Upper lobe of left lung (tissue), 6 donors: ENCODE data around the gene TRIM52. TPM values are rescaled to one million over a fixed set of nuclear protein-coding genes. Genes with fewer than 3 reads are reported as not detected.
A peak's percentile ranks its signal among the peaks of the same experiment; 100 is the strongest.

ENCODE experiments used
- ATAC-seq, 2 donors: fragments of 200-7000 bp; cut with Tn5 transposase; one replicate each; pipeline ENCODE4 v1.9.1; 2022; ENCODE audit warnings: mild to moderate bottlenecking in 2 of 2, moderate library complexity in 2 of 2; ENCODE audit not compliant: low FRiP score in 2 of 2
- DNase-seq, 2 donors: peaks; one replicate each; pipeline ENCODE4 v3.0.0-alpha.2; 2019 to 2020
- H3K27ac ChIP-seq, 4 donors: fragments of 200-600 bp; sonication (generic); one replicate each; pipeline ENCODE4 v1.5.1; 2016 to 2019
- H3K27me3 ChIP-seq, 4 donors: fragments of 200-600 bp; sonication (generic); one replicate each; pipeline ENCODE4 v1.5.1; 2017 to 2019
- H3K36me3 ChIP-seq, 4 donors: fragments of 200-600 bp; sonication (generic); one replicate each; pipeline ENCODE4 v1.5.1; 2016 to 2019
- H3K4me1 ChIP-seq, 4 donors: fragments of 200-600 bp; sonication (generic); one replicate each; pipeline ENCODE4 v1.5.1; 2018 to 2019
- H3K4me3 ChIP-seq, 4 donors: fragments of 200-600 bp; sonication (generic); one replicate each; pipeline ENCODE4 v1.5.1; 2017 to 2019; ENCODE audit warnings: mild to moderate bottlenecking in 2 of 4, moderate library complexity in 1 of 4
- H3K9me3 ChIP-seq, 4 donors: fragments of 200-600 bp; sonication (generic); one replicate each; pipeline ENCODE4 v1.5.1; 2018 to 2019
- EP300 ChIP-seq, 4 donors: sonication (generic); formaldehyde crosslinking; IDR thresholded peaks; one replicate each; pipeline ENCODE4 v1.5.1; 2017; ENCODE audit warnings: antibody characterized with exemption in 4 of 4, control low read depth in 2 of 4
- POLR2A ChIP-seq, 4 donors: fragments of 450-650 bp; IDR thresholded peaks; one replicate each; pipeline ENCODE4 v1.5.1; 2016 to 2017; ENCODE audit warnings: antibody characterized with exemption in 4 of 4, mild to moderate bottlenecking in 2 of 4
- POLR2AphosphoS5 ChIP-seq, 2 donors: sonication (generic); formaldehyde crosslinking; IDR thresholded peaks; one replicate each; pipeline ENCODE4 v1.5.1; 2017; ENCODE audit warnings: antibody characterized with exemption in 2 of 2
- WGBS, 2 donors: methylation state at CpG; one replicate each; pipeline ENCODE4 v1.1.5; 2017 to 2018; 5-methylcytosine and 5-hydroxymethylcytosine counted together
- total RNA-seq, 6 donors: library from RNA; depleted of rRNA in 4 of 6; stranded (reverse); fragments of >200 nt in 4 of 6; gene quantifications; one replicate each; pipeline versions ENCODE4 v1.1.0 to v1.2.1, GENCODE V29; 2016 to 2021
- TF ChIP-seq, protein P1 (sequence below), 6 experiments: fragments of 450-650 bp in 4 of 6; fragments of 200-600 bp in 2 of 6; sonication (generic) in 2 of 6; IDR thresholded peaks; one replicate each; pipeline ENCODE4 v1.5.1; 2016 to 2019; ENCODE audit warnings: antibody characterized with exemption in 6 of 6
- donor health status: DM: no; HTN: no; CAD: no; lungs with moderate emphysema.
- donor health status: DM: no; HTN: yes; CAD: no; lungs with severe emphysema.

The TRIM52 gene
- total RNA-seq, 6 donors from 2014 or later, result 12.3 to 47.1 (median 15.6) TPM

DNA sequence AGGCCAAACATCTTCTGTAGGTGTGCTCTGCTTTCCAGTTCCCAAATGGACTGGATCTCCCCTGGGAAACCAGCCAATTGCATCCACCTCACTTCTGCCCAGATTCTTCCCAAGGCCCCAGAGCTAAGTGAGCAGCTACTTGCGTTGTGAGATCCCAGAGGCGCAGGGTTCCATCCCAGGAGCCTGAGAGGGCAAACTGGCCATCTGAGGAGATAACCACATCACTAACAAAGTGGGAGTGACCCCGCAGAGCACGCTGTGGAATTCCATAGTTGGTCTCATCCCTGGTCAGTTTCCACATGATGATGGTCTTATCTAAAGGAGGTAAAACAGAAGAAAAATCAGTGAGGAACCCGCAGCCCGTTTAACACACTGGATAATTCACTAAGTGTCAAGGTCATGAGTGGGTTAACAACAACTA lies 18.9 kb downstream of the TRIM52 start:
- whole genome bisulfite sequencing, 2 donors, result 33 to 51% methylated on average over 6 of the region's 6 CpGs
- Histone ChIP-seq H3K27me3 (no peaks in the 10 kb centered on the region), H3K9me3 (no peaks in the 10 kb centered on the region), H3K4me3 (peak overlapping the region; percentile 58 to 87 (median 70)), H3K4me1 (peaks cover 35 to 52% (median 38%) of the 10 kb centered on the region in 4 donors), H3K27ac (peak overlapping the region; percentile 93 to 99 (median 96)), H3K36me3 (peaks cover 49 to 54% (median 51%) of the 10 kb centered on the region in 4 donors)
- DNase-seq, result no peak
- ATAC-seq, result no peak
- TF ChIP-seq, protein P1, sequence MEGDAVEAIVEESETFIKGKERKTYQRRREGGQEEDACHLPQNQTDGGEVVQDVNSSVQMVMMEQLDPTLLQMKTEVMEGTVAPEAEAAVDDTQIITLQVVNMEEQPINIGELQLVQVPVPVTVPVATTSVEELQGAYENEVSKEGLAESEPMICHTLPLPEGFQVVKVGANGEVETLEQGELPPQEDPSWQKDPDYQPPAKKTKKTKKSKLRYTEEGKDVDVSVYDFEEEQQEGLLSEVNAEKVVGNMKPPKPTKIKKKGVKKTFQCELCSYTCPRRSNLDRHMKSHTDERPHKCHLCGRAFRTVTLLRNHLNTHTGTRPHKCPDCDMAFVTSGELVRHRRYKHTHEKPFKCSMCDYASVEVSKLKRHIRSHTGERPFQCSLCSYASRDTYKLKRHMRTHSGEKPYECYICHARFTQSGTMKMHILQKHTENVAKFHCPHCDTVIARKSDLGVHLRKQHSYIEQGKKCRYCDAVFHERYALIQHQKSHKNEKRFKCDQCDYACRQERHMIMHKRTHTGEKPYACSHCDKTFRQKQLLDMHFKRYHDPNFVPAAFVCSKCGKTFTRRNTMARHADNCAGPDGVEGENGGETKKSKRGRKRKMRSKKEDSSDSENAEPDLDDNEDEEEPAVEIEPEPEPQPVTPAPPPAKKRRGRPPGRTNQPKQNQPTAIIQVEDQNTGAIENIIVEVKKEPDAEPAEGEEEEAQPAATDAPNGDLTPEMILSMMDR (IDR thresholded peaks at IDR 0.05), result no peak
- TF ChIP-seq EP300 (IDR thresholded peaks at IDR 0.05), result no peak
- no peak for TF ChIP-seq POLR2AphosphoS5 (IDR thresholded peaks at IDR 0.05)
- no peak for TF ChIP-seq POLR2A (IDR thresholded peaks at IDR 0.05)

DNA sequence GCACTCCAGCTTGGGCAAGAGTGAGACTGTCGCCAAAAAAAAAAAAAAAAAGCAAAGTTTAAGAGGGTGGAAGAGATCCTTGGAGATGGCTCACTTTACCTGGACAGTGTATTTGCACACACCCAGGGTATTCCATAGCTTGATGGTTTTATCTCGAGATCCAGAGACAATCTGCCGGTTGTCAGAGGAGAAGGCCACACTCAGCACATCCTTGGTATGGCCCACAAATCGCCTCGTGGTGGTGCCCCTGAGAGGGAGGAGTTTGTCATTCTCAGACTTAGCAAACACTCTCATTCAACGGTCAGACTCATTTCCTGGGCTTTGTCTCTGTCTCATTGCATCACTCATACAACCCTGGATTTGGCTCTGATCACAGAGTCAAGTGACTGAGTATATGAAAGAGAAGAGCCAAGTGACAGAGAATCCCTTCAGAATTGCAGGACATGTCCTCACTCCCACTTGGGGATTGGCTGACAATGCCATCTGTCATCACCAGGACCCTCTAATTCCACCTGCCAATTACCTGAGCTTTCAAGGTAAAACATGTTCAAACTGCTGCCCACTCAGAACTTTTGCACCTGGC lies 19.5 kb downstream of the TRIM52 start:
- TF ChIP-seq EP300 (IDR thresholded peaks at IDR 0.05) (no peak), POLR2A (IDR thresholded peaks at IDR 0.05) (no peak), POLR2AphosphoS5 (IDR thresholded peaks at IDR 0.05) (no peak)
- TF ChIP-seq, protein P1 (IDR thresholded peaks at IDR 0.05), result no peak
- peak overlapping the region; percentile 93 to 99 (median 96) for H3K27ac ChIP-seq
- H3K36me3 ChIP-seq, result peaks cover 54 to 60% (median 57%) of the 10 kb centered on the region in 4 donors
- ATAC-seq (no peak), DNase-seq (no peak)
- no peaks in the 10 kb centered on the region for H3K27me3 ChIP-seq
- peaks cover 35 to 52% (median 38%) of the 10 kb centered on the region in 4 donors for H3K4me1 ChIP-seq
- 31 to 37% methylated on average over 6 of the region's 6 CpGs for WGBS, 2 donors
- peak overlapping the region in 1 of 4 donors; percentile 64 for H3K4me3 ChIP-seq
- no peaks in the 10 kb centered on the region for H3K9me3 ChIP-seq

DNA sequence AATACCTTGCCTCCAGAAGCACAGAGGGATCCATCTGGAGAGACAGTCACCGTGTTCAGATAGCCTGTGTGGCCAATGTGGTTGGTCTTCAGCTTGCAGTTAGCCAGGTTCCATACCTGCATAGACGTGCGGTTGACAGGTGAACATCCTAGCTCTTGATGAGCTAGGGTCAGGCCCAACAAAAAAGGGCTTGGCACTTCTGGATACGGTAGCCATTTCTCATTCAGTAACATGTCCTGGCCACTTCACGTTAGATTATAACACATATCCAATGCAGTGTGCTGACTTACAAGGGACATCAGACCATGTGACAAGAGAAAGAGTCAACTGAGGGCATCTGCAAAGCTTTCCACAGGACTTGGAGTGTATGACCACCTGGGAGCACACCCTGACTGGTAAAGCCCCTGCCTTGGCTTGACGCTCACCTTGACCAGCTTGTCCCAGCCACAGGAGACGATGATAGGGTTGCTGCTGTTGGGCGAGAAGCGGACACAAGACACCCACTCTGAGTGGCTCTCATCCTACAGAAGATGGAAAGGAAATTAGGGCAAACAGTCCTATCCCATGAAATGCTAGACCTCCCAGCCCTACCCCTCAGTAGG lies 21.8 kb downstream of the TRIM52 start:
- TF ChIP-seq EP300 (IDR thresholded peaks at IDR 0.05), result no peak
- TF ChIP-seq, protein P1 (IDR thresholded peaks at IDR 0.05), result no peak
- no peak for TF ChIP-seq POLR2A (IDR thresholded peaks at IDR 0.05)
- no peak for TF ChIP-seq POLR2AphosphoS5 (IDR thresholded peaks at IDR 0.05)
- DNase-seq (no peak), ATAC-seq (no peak)
- Histone ChIP-seq H3K9me3 (no peaks in the 10 kb centered on the region), H3K36me3 (peaks cover 61 to 83% (median 79%) of the 10 kb centered on the region in 4 donors), H3K27me3 (no peaks in the 10 kb centered on the region), H3K4me3 (no peak overlapping the region), H3K4me1 (peaks cover 18 to 34% (median 23%) of the 10 kb centered on the region in 4 donors), H3K27ac (peak overlapping the region in 1 of 4 donors; percentile 22)
- 93% methylated on average over 7 to 9 of the region's 9 CpGs for WGBS, 2 donors

DNA sequence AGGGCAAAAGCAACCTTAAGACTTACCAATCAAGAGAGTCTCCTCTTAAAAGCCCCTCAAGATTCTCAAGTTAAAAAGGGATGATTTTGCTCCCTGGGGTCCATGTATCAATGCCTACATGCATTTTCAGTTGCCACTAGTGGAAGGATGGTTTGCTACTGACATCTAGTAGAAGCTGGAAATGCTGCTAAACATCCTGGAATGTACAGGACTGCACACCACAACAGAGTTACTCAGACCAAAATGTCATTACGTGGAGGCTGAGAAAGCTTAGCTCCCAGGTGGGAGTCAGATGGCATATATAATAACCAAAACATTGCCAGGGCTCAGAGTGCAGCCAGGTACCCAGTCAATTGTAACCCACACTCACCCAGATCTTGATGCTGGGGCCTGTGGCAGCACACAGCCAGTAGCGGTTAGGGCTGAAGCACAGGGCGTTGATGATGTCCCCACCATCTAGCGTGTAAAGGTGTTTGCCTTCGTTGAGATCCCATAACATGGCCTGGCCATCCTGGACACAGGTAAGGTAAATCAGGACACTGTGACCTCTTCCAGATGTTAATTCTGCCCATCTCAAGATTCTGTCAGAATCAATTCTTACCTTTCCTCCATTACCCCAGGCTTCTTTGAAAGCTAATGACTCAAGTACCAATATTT lies 23.1 kb downstream of the TRIM52 start:
- H3K4me1 ChIP-seq, result peaks cover 18 to 31% (median 23%) of the 10 kb centered on the region in 4 donors
- ATAC-seq (no peak), DNase-seq (no peak)
- WGBS, 2 donors, result 87 to 90% methylated on average over 5 of the region's 5 CpGs
- no peaks in the 10 kb centered on the region for H3K9me3 ChIP-seq
- no peak overlapping the region for H3K27ac ChIP-seq
- H3K27me3 ChIP-seq, result no peaks in the 10 kb centered on the region
- peaks cover 62 to 96% (median 88%) of the 10 kb centered on the region in 4 donors for H3K36me3 ChIP-seq
- H3K4me3 ChIP-seq, result no peak overlapping the region
- TF ChIP-seq EP300 (IDR thresholded peaks at IDR 0.05) (no peak), POLR2AphosphoS5 (IDR thresholded peaks at IDR 0.05) (no peak), POLR2A (IDR thresholded peaks at IDR 0.05) (no peak)
- TF ChIP-seq, protein P1 (IDR thresholded peaks at IDR 0.05), result no peak
